ENCODE measurements around the gene TEKT3. TPM values are rescaled to one million over a fixed set of nuclear protein-coding genes. Genes with fewer than 3 reads are reported as not detected.

Gene TEKT3
- total and polyA plus RNA-seq, 2 of the 4 experiments (the other 2 are of a cell fraction) = 0.15 TPM; not detected in 1

- Histone ChIP-seq H3K23ac (ENCODE audit: low read depth, low read length) (no peak overlapping the region), H4K20me1 (ENCODE audit: insufficient read depth, low read length) (no peaks in the 10 kb centered on the region), H3K27ac (ENCODE audit: insufficient read depth, low read length) (no peak overlapping the region), H3K14ac (replicated peaks; ENCODE audit: low read depth, low read length) (no peak overlapping the region), H3K18ac (ENCODE audit: low read depth, low read length) (no peak overlapping the region), H2AFZ (replicated peaks; ENCODE audit: low read length, poor library complexity) (no peak overlapping the region), H2BK20ac (ENCODE audit: low read depth, low read length) (no peak overlapping the region), H2AK5ac (ENCODE audit: low read depth, low read length) (no peak overlapping the region), H3K9me1 (ENCODE audit: insufficient read depth, low read length) (no peaks in the 10 kb centered on the region), H3K56ac (ENCODE audit: extremely low read depth, insufficient read depth, low read length) (no peak overlapping the region), H3K4me3 (ENCODE audit: insufficient read depth, low read depth, low read length) (no peak overlapping the region), H3K4me1 (ENCODE audit: control insufficient read depth, insufficient read depth, low read length) (no peaks in the 10 kb centered on the region), H3K4me2 (ENCODE audit: low read depth, low read length) (no peak overlapping the region), H4K5ac (ENCODE audit: low read depth, low read length) (no peak overlapping the region), H3K9me3 (ENCODE audit: control insufficient read depth, insufficient read depth, low read length) (peaks cover 6% of the 10 kb centered on the region; the same call in 1 of the 2 replicates), H3K36me3 (ENCODE audit: control insufficient read depth, insufficient read depth, low read length) (no peaks in the 10 kb centered on the region), H4K91ac (ENCODE audit: insufficient read depth, low read depth, low read length) (no peak overlapping the region), H3K79me1 (ENCODE audit: low read depth in 1 of 2, low read length in 2 of 2) (no peaks in the 10 kb centered on the region), H2BK120ac (ENCODE audit: low read depth, low read length) (no peak overlapping the region), H3K27me3 (ENCODE audit: control insufficient read depth, insufficient read depth, low read length) (peaks cover 12% of the 10 kb centered on the region; the same call in 1 of the 2 replicates), H2AK9ac (replicated peaks; ENCODE audit: low read depth, low read length, poor library complexity) (no peak overlapping the region), H4K8ac (ENCODE audit: low read depth in 2 of 2, low read length in 2 of 2) (no peak overlapping the region), H3K4ac (ENCODE audit: low read depth, low read length) (no peak overlapping the region), H2BK5ac (ENCODE audit: low read depth, low read length, poor library complexity, severe bottlenecking) (no peak overlapping the region), H3K9ac (ENCODE audit: low read depth, low read length) (no peak overlapping the region), H2BK15ac (ENCODE audit: low read depth, low read length) (no peak overlapping the region; the same call in 2 of the 3 replicates)
- ATAC-seq (ENCODE audit: low read depth) = no peak
- no CpG with 5 or more reads among the region's 6 CpGs for WGBS, 2 experiments (ENCODE audit: extremely low coverage in 2 of 2, insufficient read length in 1 of 2)
- no peak for TF ChIP-seq RCOR1 (IDR thresholded peaks at IDR 0.05; ENCODE audit: insufficient replicate concordance, low read length)
- no peak for TF ChIP-seq POLR2A (IDR thresholded peaks at IDR 0.05; ENCODE audit: low read depth, low read length)
- TF ChIP-seq CHD1 (IDR thresholded peaks at IDR 0.05; ENCODE audit: low read depth, low read length) = no peak
- no peak for TF ChIP-seq BHLHE40 (IDR thresholded peaks at IDR 0.05; ENCODE audit: low read depth, low read length)
- TF ChIP-seq MXI1 (IDR thresholded peaks at IDR 0.05; ENCODE audit: borderline replicate concordance, low read depth, low read length) = no peak
- TF ChIP-seq MAZ (IDR thresholded peaks at IDR 0.05; ENCODE audit: borderline replicate concordance, low read depth, low read length) = no peak
- no peak for TF ChIP-seq RAD21 (IDR thresholded peaks at IDR 0.05; ENCODE audit: low read length)
- TF ChIP-seq NFE2L2 (IDR thresholded peaks at IDR 0.05; ENCODE audit: low read depth, low read length) = no peak
- TF ChIP-seq FOS (IDR thresholded peaks at IDR 0.05; ENCODE audit: low read depth, low read length) = no peak
- TF ChIP-seq SMC3 (IDR thresholded peaks at IDR 0.05; ENCODE audit: low read depth, low read length) = no peak
- no peak for TF ChIP-seq USF2 (IDR thresholded peaks at IDR 0.05; ENCODE audit: low read depth, low read length)
- no peak for TF ChIP-seq RFX5 (IDR thresholded peaks at IDR 0.05; ENCODE audit: low read depth, low read length)
- TF ChIP-seq MAFK (IDR thresholded peaks at IDR 0.05; ENCODE audit: low read depth, low read length) = no peak
- TF ChIP-seq ELK1 (IDR thresholded peaks at IDR 0.05; ENCODE audit: borderline replicate concordance, low read depth, low read length) = no peak
- no peak for TF ChIP-seq CTCF (conservative IDR thresholded peaks at IDR 0.05; ENCODE audit: low read depth, low read length)
- no peak for TF ChIP-seq CEBPB (IDR thresholded peaks at IDR 0.05; ENCODE audit: low read depth, low read length)
- CTCF ChIA-PET = interaction anchor here (0.6 kb wide), 1 partner anchor 44 kb away, joined by 3 read pairs; no protein-coding TSS in a partner anchor
- dilution Hi-C loops (cut with HindIII; ENCODE audit: low sequenced_read_pairs, unreplicated experiment) = no loop called here
- BruUV-seq (replicated peaks) = no TSS peak
- intact Hi-C loops (cut with micrococcal nuclease) = no loop called here
- no peak for DNase-seq
- in situ Hi-C loops (cut with MboI; ENCODE audit: low sequenced_read_pairs) = no loop called here
- POLR2A ChIA-PET (ENCODE audit: unreplicated experiment) = no interaction called here
Measured at GRCh38 chr17:15332338-15332737, 9.1 kb downstream of the TEKT3 start.
